ENCODE measurements around the gene NKAIN4.

NKAIN4 gene

DNA sequence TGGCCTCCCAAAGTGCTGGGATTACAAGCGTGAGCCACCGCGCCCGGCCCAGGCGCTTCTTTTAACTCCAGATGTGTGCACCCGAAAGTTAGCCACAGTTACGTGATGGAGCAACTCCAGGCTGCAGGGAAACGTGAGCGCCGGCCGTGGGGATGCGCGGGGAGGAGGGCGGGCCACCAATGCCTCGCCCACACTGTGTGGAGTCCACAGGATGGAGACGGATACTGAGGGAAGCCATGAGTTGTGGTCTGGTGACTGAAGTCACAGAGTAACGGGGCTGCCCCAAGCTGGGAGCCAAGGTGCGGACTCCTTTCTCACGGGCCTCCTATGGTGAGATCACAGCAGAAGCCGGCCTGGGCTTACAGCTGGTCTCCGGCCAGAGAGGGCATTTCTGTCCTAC lies 61.5 kb downstream of the NKAIN4 start:
- in situ Hi-C loops (cut with MboI; ENCODE audit: low sequenced_read_pairs, unreplicated experiment), result no loop called here
- no peak for DNase-seq (ENCODE audit: low spot score)

GRCh38 chr20:63191400-63191799 lies 62.9 kb downstream of the NKAIN4 start:
- TF ChIP-seq, protein P1, sequence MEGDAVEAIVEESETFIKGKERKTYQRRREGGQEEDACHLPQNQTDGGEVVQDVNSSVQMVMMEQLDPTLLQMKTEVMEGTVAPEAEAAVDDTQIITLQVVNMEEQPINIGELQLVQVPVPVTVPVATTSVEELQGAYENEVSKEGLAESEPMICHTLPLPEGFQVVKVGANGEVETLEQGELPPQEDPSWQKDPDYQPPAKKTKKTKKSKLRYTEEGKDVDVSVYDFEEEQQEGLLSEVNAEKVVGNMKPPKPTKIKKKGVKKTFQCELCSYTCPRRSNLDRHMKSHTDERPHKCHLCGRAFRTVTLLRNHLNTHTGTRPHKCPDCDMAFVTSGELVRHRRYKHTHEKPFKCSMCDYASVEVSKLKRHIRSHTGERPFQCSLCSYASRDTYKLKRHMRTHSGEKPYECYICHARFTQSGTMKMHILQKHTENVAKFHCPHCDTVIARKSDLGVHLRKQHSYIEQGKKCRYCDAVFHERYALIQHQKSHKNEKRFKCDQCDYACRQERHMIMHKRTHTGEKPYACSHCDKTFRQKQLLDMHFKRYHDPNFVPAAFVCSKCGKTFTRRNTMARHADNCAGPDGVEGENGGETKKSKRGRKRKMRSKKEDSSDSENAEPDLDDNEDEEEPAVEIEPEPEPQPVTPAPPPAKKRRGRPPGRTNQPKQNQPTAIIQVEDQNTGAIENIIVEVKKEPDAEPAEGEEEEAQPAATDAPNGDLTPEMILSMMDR (IDR thresholded peaks at IDR 0.05; ENCODE audit: borderline replicate concordance, control extremely low read depth, extremely low read depth, insufficient read depth, missing control alignments), result no peak
- in situ Hi-C loops (cut with MboI; ENCODE audit: low sequenced_read_pairs, unreplicated experiment), result no loop called here
- no peak for DNase-seq (ENCODE audit: low spot score)

More for the DNA sequence above, 61.5 kb downstream of the NKAIN4 start:
- TF ChIP-seq, protein P1 (IDR thresholded peaks at IDR 0.05; ENCODE audit: borderline replicate concordance, control extremely low read depth, extremely low read depth, insufficient read depth, missing control alignments), result no peak

- no peak for DNase-seq (ENCODE audit: low spot score)
- TF ChIP-seq, protein P1 (IDR thresholded peaks at IDR 0.05; ENCODE audit: borderline replicate concordance, control extremely low read depth, extremely low read depth, insufficient read depth, missing control alignments), result no peak
- in situ Hi-C loops (cut with MboI; ENCODE audit: low sequenced_read_pairs, unreplicated experiment), result no loop called here
These were observed 63.4 kb downstream of the NKAIN4 start for GRCh38 chr20:63190828-63191227.
